Caki2 (cell line): ENCODE measurements around the gene FAM227A. TPM values are rescaled to one million over a fixed set of nuclear protein-coding genes. Genes with fewer than 3 reads are reported as not detected.
A peak's percentile ranks its signal among the peaks of the same experiment; 100 is the strongest.
"Not testable (repeated sequence)": the region's sequence is repeated elsewhere in the genome, so short reads cannot be mapped to it uniquely, and the experiment has no call there.

ENCODE experiments used
- DNase-seq: peaks from one replicate; pipeline ENCODE4 v3.0.0-alpha.2; 2015; ENCODE audit warnings: low read depth
- in situ Hi-C: cut with HindIII; loops from 2 replicates; pipeline ENCODE4 v1.10.0; 2016; ENCODE audit warnings: low sequenced_read_pairs, low pct_unique_long_range_greater_than_20kb, mixed read lengths
- total RNA-seq: library from RNA; depleted of rRNA; stranded (reverse); fragments of >200 nt; shearing (Covaris generic); gene quantifications from 2 replicates; pipeline ENCODE4 v1.2.3, GENCODE V29; 2014; ENCODE audit warnings: low replicate concordance

FAM227A gene
- total RNA-seq, 1 experiment from 2014 or later = 0.24 TPM

DNA sequence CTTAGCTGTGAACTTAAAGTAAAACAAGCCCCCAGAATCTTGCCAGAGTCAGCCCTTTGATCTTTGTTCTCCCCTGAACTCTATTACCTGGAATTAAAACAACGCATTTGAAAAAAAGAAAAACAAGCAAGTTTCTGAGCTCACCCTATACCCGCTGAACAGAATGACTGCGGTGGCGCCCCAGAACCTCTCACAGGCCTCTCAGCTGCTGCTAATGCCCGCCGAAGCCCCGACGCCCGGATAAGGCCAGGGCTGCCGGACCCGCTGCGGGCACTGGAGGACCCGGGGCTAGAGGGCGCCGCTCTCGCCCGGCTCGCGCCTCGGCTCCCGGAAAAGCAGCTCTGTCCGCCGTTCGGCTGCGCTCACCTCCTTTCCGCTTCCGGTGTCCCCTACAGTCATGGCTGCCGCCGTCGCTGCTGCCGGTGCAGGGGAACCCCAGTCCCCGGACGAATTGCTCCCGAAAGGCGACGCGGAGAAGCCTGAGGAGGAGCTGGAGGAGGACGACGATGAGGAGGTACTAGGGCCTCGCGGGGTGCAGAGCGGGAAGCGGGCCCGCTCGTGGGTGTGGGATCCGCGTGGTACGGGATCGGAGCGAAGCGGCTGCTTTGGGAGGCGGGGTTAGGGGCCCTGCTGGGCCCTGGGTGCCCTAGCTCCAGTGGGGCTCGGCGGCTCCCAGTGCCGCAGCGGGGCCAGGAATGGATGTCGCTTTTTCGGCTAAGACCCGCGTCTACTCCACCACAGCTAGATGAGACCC is 25.6 kb upstream of the FAM227A start, which contains the start of gene TOMM22:
Gene TOMM22, plus strand, starts transcription at position 376 of the 754 bp plus-strand sequence. Its CDS starts 22 bp downstream, at position 398.
- in situ Hi-C loops = no loop called here
- DNase-seq = peak; percentile 84

GRCh38 chr22:38675833-38676232 is 19.6 kb upstream of the FAM227A start:
- in situ Hi-C loops = no loop called here
- DNase-seq = no peak

DNA sequence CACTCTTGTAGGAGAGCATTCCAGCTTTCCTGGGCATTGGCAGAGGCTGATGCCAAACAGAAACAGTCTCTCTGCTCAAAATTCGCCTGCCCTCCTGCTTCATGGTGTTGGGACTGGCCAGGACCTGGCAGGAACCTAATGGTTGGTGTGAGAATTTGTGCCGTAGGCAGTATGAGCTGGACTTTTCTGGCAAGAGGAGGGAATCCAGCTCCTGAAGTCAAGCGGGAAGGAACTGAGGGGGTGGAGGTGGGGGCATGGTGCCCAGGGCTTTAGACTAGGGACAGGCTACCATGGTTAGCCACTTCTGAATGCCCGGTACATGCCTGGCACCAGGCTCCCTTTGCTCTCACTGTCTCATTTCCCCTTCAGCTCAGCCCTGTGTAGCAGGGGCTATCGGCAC is 18.7 kb upstream of the FAM227A start:
- in situ Hi-C loops = no loop called here
- DNase-seq = no peak

DNA sequence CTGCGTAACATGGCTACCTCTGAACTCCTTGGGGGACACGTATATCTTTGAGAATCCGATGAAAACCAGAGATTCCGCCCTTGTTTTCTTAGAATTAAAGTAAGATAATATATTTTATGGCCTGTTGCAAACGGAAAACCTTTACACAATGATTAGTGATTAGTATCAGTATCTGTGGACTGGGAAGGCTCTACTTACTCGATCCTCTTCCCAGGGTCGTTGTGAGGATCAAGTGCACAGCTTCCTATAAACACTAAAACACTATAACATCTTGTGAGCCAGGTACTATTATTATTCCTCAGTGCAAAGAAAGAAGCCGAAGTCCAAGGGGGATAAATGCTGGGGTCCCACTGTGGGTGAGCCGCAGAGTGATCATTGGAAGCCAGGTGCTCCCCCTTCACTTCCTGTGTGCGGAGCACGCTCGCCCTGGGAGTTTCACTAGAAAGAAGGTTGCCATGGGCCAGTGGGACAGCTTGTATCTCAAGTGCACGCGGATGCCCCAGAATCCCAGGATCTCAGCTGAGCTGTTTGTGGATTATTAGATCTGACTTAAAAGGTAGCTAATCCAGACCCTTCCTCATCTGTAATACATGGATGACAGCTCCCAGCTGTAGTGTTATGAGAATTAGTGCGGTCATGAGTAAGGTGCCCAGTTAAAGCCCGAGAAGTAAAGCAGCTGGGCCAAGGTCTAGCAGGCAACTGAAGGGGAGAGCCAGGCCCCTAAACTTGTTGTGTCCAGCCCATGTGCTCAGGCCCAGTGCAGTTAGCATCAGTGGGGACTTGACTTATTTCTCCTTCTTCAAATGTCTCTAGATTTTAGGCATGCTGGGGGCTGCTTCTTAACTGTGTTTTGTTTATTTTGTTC is 1.1 kb upstream of the FAM227A start:
- in situ Hi-C loops = no loop called here

GRCh38 chr22:38655519-38656255 is 505 bp downstream of the FAM227A start:
- in situ Hi-C loops = no loop called here
- no peak for DNase-seq

More for the DNA sequence above, 1.1 kb upstream of the FAM227A start:
- DNase-seq = peak; percentile 19

- in situ Hi-C loops = no loop called here
- DNase-seq = no peak
Measured at GRCh38 chr22:38653741-38654140, 2.5 kb downstream of the FAM227A start.

DNA sequence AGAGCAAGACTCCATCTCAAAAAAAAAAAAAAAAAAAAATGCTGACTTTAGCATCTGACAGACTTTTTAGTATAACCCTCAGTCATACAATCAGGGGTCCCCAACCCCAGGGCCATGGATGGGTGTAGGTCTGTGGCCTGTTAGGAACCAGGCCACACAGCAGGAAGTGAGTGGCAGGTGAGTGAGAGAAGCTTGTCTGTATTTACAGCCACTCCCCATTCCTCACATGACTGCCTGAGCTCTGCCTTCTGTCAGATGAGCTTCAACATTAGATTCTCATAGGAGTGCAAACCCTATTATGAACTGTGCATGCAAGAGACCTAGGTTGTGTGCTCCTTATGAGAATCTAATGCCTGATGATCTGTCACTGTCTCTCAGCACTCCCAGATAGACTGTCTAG is 3.3 kb downstream of the FAM227A start:
- DNase-seq = peak; percentile 22
- in situ Hi-C loops = no loop called here

GRCh38 chr22:38649841-38650522 is 6.2 kb downstream of the FAM227A start:
- peak; percentile 18 for DNase-seq
- in situ Hi-C loops = no loop called here

DNA sequence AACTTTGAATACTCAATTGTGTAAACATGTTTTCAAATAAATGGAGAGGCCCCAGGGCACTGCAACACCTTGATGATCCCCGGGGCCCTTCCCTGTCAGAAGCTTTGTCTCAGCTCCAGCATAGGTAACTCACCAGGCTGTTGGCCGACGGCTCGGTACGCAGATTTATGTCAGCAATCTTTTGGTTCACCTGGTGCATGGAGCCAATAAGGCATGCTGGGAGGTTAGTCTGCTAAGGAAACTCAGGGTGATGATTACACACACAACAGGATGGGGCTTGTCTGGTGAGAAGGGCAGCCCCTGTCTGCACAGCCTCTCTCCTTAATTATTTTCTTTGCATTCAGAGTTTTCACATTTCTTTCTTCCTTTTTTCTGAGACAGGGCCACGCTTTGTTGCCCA is 10.8 kb downstream of the FAM227A start:
- DNase-seq = no peak
- in situ Hi-C loops = no loop called here

DNA sequence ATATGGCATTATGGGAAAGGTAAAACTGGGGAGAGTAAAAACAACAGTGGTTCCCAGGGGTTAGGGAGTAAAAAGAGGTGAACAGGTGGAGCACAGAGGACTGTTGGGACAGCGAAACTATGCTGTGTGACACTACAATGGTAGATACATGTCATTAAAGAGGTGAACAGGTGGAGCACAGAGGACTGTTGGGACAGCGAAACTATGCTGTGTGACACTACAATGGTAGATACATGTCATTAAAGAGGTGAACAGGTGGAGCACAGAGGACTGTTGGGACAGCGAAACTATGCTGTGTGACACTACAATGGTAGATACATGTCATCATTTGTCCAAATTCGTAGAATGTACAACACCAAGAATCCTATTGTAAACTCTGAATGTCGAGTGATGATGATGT is 11.9 kb downstream of the FAM227A start:
- in situ Hi-C loops, DNase-seq: not testable (repeated sequence)

DNA sequence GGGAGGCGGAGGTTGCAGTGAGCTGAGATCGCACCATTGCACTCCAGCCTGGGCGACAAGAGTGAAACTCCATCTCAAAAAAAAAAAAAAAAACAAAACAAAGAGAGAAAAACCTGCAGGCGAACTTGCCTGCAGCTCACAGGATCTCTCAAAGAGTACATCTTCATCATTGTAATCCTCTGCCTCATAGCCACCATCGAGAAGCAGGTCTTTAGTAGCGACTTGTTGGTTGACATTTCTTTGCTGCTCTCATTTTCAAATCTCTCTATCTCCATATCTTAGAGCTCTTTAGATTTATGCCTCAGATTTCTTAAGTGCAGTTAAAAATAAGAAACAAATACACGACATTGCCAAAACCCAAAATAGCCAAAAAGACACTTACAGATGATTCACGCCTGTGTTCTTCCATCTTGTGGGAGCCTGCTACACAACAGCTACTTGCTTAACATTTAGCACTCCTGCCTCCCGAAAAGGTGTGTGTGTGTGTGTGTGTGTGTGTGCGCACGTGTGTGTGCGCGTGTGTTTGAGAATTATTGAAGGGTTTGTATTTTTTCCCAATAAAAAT is 14.6 kb downstream of the FAM227A start:
- DNase-seq = no peak
- in situ Hi-C loops = no loop called here

DNA sequence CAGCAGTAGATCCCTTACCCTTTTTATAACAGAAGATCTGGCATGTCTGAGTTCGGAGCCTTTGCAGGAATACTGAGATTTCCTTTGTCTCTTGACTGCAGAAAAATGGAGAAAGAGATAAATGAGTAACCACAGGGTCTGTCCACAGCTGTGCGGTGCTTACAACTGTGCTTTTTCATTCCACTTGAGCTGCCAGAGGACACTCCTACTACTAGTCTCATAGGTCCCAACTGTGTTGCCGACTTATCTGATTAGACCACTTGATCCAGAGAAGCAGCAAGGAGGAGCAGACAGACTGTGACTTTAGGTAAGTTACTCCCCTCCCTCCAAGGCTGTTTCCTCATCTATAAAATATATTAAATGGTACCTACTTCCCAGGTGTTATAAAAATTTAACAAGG is 17.5 kb downstream of the FAM227A start:
- DNase-seq = no peak

DNA sequence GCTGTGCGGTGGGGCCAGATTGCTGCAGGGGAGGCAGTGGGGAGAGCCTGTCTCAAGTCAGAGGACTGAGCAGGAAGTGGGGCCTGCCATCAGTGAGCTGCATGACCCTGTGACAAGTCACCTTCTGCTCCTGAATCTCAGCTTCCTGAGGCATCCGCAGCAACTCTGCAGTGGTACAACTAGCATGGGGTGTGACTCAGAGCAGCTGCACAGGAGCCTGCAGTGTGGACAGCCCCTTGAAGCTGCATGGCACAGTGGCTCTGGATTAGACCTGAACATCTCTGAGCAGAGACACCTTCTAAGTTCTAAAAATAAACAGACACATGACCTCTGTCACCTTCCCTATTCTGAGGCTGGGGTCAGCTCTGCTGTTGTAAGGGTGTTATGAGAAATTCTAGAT is 18.0 kb downstream of the FAM227A start:
- in situ Hi-C loops = no loop called here
- DNase-seq = no peak

More for the DNA sequence above, 17.5 kb downstream of the FAM227A start:
- in situ Hi-C loops = no loop called here

- in situ Hi-C loops = no loop called here
- DNase-seq = no peak
Measured at GRCh38 chr22:38632528-38632927, 23.7 kb downstream of the FAM227A start.

GRCh38 chr22:38631724-38632123 is 24.5 kb downstream of the FAM227A start:
- in situ Hi-C loops = no loop called here
- no peak for DNase-seq

DNA sequence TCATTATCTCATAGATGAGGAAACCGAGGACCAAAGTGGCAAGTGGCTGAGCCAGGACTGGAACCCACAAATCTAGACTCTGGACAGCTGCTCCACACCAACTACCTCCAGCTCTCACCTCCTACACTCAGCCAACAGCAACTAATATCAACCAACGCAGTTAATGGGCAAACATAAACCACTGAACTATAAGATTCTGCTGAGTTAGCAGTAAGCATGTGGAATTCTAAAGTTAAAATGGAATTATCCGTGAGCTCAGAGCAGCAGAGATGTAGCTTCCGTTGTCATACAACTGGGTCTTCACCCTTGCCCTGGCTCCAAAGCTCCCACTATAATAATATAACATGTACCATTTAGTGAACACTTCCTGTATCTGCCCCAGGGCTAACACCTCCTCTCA is 27.1 kb downstream of the FAM227A start:
- in situ Hi-C loops = no loop called here

DNA sequence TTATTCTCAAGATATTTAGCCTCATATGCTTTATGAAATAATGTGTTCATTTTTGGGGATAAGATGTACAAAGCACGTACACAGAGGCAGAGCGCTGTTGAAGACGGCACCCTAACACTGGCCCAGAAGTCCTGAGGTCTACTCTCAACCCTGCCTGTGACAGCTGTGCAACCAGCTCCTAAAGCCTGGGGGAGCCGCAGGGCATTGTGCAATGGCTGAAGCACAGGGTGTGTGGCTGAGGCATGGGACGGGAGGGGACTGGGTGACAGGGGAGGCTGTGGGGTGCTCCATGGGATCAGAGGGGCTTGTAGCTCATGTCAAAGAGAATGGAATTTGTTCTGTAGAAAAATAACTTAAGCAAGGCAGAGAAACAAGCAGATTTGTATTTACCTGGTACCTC is 27.7 kb downstream of the FAM227A start:
- in situ Hi-C loops = no loop called here

More for the DNA sequence above, 27.1 kb downstream of the FAM227A start:
- no peak for DNase-seq

DNA sequence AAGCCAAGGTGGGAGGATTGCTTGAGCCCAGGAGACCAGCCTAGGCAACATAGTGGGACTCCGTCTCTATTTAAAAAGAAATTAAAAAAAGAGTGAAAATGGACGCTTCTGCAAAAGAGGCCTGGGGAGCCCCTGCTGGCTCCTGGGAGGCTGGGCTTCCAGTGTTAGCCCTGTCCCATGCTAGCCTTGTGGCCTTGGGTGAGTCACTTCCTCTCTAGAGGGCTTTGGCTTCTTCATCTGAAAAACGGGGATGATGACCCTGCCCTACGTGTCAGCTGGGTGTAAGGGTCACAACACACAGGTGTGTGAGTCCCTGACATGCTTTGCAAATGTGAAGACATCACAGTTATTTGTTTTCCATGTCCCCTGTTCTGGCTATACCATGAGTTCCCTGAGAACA is 32.8 kb downstream of the FAM227A start:
- in situ Hi-C loops = no loop called here
- no peak for DNase-seq

More for the DNA sequence above, 27.7 kb downstream of the FAM227A start:
- DNase-seq = no peak
